ENCODE measurements around the gene EML6.
"Not testable (repeated sequence)": the region's sequence is repeated elsewhere in the genome, so short reads cannot be mapped to it uniquely, and the experiment has no call there.

Gene EML6

GRCh38 chr2:54866179-54866578 lies 142.7 kb downstream of the EML6 start:
- DNase-seq = no peak
- Mint-ChIP-seq H3K36me3 (ENCODE audit: low read depth) (no peaks in the 10 kb centered on the region), H3K9me3 (peaks cover 6% of the 10 kb centered on the region)

GRCh38 chr2:54866868-54867267 lies 143.4 kb downstream of the EML6 start:
- Mint-ChIP-seq H3K36me3 (ENCODE audit: low read depth) (no peaks in the 10 kb centered on the region), H3K9me3 (no peaks in the 10 kb centered on the region), H3K27me3 (ENCODE audit: low read depth, poor library complexity) (no peaks in the 10 kb centered on the region), H3K4me1 (no peaks in the 10 kb centered on the region), H3K27ac (no peak overlapping the region), H3K4me3 (no peak overlapping the region)
- no peak for DNase-seq
- TF ChIP-seq CTCF (IDR thresholded peaks at IDR 0.05) = no peak

More at GRCh38 chr2:54866179-54866578, 142.7 kb downstream of the EML6 start:
- no peak overlapping the region for H3K4me3 Mint-ChIP-seq
- H3K4me1 Mint-ChIP-seq = no peaks in the 10 kb centered on the region
- H3K27me3 Mint-ChIP-seq (ENCODE audit: low read depth, poor library complexity) = no peaks in the 10 kb centered on the region
- no peak overlapping the region for H3K27ac Mint-ChIP-seq
- no peak for TF ChIP-seq CTCF (IDR thresholded peaks at IDR 0.05)

GRCh38 chr2:54867457-54867856 lies 144.0 kb downstream of the EML6 start:
- no peak for DNase-seq
- no peaks in the 10 kb centered on the region for H3K27me3 Mint-ChIP-seq (ENCODE audit: low read depth, poor library complexity)
- H3K9me3 Mint-ChIP-seq = no peaks in the 10 kb centered on the region
- H3K4me3 Mint-ChIP-seq = no peak overlapping the region
- H3K4me1 Mint-ChIP-seq = no peaks in the 10 kb centered on the region
- TF ChIP-seq CTCF (IDR thresholded peaks at IDR 0.05) = no peak
- no peak overlapping the region for H3K27ac Mint-ChIP-seq
- H3K36me3 Mint-ChIP-seq (ENCODE audit: low read depth) = no peaks in the 10 kb centered on the region

- no peak for DNase-seq
- Mint-ChIP-seq H3K4me3 (no peak overlapping the region), H3K4me1 (no peaks in the 10 kb centered on the region), H3K27me3 (ENCODE audit: low read depth, poor library complexity) (no peaks in the 10 kb centered on the region), H3K27ac (no peak overlapping the region), H3K9me3 (no peaks in the 10 kb centered on the region), H3K36me3 (ENCODE audit: low read depth) (no peaks in the 10 kb centered on the region)
- TF ChIP-seq CTCF (IDR thresholded peaks at IDR 0.05) = no peak
These were observed 148.1 kb downstream of the EML6 start for GRCh38 chr2:54871457-54872107.

- no peak for DNase-seq
- no peak overlapping the region for H3K27ac Mint-ChIP-seq
These were observed 149.3 kb downstream of the EML6 start for GRCh38 chr2:54872780-54873179.

GRCh38 chr2:54873236-54873635 lies 149.8 kb downstream of the EML6 start:
- not testable (repeated sequence) for H3K27ac Mint-ChIP-seq; H3K27me3 Mint-ChIP-seq (ENCODE audit: low read depth, poor library complexity); H3K4me1 Mint-ChIP-seq; H3K9me3 Mint-ChIP-seq; H3K4me3 Mint-ChIP-seq; DNase-seq; H3K36me3 Mint-ChIP-seq (ENCODE audit: low read depth)

More at GRCh38 chr2:54872780-54873179, 149.3 kb downstream of the EML6 start:
- no peaks in the 10 kb centered on the region for H3K4me1 Mint-ChIP-seq
- no peaks in the 10 kb centered on the region for H3K36me3 Mint-ChIP-seq (ENCODE audit: low read depth)
- H3K4me3 Mint-ChIP-seq = no peak overlapping the region
- TF ChIP-seq CTCF (IDR thresholded peaks at IDR 0.05) = no peak
- H3K27me3 Mint-ChIP-seq (ENCODE audit: low read depth, poor library complexity) = no peaks in the 10 kb centered on the region
- H3K9me3 Mint-ChIP-seq = no peaks in the 10 kb centered on the region

Measured in nephron progenitor cell (in vitro differentiated cells).